GM03348 (cell line): ENCODE measurements around the gene CD8A.
A peak's percentile ranks its signal among the peaks of the same experiment; 100 is the strongest.

ENCODE experiments used
- DNase-seq: peaks from one replicate; pipeline ENCODE4 v3.0.0; 2012; ENCODE audit warnings: low spot score

Gene CD8A

GRCh38 chr2:86808315-86809161, 17.8 kb upstream of the CD8A start:
- peak; percentile 94 for DNase-seq

- DNase-seq = peak; percentile 40
These were observed 17.0 kb upstream of the CD8A start for GRCh38 chr2:86807468-86808275.

DNA sequence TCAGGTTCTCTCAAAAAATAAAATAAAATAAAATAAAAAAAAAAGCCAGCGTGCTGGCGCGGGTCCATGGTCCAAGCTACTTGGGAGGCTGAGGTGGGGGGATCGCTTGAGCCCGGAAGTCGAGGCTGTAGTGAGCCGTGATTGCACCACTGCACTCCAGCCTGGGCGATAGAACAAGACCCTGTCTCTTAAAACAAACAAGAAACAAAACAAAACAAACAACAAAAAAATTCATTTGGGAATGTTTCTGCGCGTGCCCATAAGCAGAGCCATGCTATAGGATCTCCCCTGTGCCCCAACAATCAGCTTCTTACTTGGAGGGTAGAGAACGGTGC, 16.4 kb upstream of the CD8A start:
- DNase-seq = no peak

DNA sequence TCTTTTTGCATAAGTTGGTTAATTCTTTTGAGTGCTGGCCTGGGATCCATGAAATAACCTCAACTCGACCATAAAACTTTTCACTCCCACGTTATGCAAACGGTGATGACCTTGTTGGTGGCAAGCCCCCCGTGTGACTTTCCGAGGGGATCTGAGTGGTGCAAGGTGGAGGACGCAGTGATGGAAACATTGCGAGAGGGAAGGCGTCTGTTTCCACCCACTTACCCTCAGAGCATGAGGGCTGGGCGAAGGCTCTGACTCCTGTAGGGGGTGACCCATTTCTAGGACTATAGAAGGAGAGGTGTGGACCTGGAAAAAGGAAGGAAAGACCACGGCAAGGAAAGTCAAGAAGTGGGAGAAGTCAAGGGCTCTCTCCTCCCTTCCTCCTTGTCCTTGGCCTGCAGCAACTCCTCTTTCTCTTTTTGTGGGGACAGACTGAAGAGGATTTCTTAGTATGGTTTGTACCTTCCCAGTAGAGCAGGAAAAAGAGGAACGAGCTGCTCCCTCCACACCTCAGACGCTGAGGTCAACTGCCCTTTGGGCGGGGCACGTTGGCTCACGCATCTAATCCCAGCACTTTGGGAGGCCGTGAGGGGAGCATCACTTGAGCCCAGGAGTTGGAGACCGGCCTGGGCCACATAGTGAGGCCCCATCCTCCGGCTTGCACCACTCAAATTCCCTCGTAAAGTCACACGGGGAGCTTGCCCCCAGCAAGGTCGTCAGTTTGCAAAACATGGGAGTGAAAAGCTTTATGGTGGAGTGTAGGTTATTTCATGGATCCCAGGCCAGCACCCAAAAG, 15.5 kb upstream of the CD8A start:
- DNase-seq = no peak

GRCh38 chr2:86800856-86801567, 10.3 kb upstream of the CD8A start:
- DNase-seq = no peak

DNA sequence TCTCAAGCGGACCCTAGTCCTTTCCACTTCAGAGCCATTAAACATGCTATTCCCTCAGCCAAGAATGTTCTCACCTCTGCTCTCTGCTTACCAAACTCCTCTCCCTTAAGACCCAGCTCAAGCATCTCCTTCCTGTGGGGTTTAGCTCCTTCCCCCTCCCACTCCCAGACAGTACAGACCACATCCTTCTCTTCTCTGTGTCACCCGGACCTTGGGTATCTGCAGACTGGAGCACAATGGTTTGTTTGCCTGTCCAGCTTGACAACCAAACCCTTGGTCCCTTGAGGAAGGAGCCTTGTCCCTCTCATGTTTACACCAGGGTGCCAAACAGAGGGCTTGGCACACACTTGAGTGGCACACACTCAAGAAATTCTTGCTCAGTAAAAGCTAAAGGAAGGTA, 4.1 kb upstream of the CD8A start:
- no peak for DNase-seq

GRCh38 chr2:86793752-86794151, 3.0 kb upstream of the CD8A start:
- no peak for DNase-seq

- DNase-seq = no peak
These were observed 860 bp upstream of the CD8A start for GRCh38 chr2:86791573-86791972.

DNA sequence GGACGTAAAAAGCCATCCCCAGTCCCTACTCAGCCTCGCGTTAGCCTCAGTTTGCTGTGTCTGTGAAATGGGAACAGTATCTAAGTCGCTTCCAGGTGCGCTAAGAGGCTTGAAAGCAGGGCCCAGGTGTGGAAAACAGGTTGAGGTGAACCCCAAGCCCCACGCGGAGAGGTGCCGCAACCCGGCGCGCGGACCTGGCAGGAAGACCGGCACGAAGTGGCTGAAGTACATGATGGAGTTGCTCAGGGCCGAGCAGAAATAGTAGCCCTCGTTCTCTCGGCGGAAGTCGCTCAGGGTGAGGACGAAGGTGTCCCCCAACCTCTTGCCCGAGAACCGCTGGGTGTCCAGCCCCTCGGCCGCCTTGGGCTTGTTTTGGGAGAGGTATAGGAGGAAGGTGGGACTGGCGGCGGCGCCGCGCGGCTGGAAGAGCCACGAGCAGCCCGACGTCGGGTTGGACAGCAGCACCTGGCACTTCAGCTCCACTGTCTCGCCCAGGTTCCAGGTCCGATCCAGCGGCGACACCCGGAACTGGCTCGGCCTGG, 508 bp downstream of the CD8A start:
- no peak for DNase-seq

DNA sequence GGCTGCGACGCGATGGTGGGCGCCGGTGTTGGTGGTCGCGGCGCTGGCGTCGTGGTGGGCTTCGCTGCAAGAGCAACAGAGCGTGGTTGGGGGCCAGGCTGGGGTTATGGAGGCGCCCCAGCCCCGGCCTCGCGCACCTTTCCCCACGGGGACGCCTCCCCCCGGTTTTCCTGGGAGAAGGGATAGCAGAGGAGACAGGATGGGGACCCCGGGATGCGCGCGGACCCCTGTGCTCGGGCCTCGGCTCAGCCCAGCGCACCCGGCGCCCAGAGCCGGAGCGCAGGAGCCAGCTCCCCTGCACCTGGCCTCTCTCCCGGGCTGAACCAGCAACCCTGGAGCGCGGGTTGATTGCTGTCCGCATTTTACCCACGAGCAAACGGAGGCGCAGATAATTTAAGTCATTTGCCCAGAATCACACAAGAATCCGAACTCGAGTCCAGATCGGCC, 1.0 kb downstream of the CD8A start:
- no peak for DNase-seq

DNA sequence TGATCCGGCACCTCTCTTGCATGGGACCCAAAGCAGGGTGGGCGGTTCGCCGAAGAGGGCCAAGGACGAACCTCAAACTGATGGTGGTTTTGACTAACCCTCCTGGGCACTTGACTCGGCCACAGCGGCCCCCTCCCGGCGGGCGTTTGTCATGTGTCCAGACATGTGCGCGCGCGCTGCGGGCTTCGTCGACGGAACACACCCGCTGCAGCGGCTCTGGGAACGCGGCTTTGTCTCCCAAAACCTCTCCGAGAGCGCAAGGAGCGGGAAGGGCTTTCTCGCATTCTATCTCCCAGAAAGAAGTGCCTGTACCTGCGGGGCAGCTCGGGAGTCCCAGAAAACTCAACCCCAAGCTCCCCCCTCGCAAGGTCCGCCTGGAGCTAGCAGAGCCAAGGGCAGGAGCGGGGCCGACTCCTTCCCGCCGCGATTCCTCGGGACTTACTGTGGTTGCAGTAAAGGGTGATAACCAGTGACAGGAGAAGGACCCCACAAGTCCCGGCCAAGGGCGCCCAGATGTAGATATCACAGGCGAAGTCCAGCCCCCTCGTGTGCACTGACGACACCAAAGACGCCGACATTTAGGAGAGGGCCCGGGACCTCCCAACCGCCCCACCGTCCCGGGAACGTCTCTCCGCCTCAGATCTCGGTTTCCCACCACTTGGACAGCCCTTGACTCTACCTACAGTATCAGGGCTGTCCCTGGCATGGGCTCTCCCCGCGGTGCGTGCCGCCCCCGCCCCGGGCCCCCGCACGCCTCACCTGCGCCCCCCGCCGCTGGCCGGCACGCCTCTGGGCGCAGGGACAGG, 1.6 kb downstream of the CD8A start:
- peak; percentile 15 for DNase-seq

- DNase-seq = no peak
These were observed 2.5 kb downstream of the CD8A start for GRCh38 chr2:86788165-86788564.

DNA sequence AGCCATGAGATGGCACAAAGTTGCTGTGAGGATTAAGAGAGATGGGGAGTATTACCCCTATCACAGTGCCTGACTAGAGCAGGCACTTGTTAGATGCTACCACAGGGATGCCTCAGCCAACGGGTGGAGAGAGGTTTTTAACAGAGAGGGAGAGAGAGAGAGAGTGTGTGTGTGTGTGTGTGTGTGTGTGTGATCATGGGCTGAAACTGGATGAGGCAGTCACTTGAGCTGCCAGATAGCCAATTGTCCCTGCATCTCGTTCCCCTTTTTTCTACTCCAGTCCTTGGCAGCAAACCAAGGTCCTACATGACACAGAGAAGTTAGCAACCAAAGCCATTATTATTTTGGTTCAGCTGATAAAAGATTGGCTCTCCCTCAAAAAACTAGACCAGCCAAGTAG, 3.0 kb downstream of the CD8A start:
- DNase-seq = no peak

DNA sequence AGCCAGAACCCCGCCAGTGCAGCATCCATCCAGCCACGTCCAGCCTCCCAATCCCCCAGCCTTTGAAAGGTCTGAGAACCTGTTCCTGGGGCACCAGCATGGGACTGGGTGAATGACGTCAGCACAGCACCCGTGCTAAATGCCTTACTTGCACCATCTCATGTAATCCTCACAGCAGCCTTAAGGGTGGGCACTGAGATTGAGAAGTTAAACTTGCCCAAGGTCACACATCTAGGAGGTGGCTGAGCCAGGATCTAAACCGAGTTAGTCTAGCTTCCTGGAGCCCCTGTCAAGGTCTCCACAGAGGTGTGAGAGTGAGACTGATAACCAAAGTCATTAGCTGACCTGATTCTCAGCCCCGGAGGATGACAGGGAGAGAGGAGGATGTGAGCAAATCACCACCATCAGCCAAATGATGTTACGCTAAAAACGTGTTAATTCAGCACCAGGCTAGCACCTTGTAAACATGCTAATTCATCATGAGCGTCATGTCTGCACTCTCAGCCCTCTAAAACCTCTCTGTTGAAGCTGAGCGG, 4.6 kb downstream of the CD8A start:
- DNase-seq = no peak

GRCh38 chr2:86785456-86785855, 5.3 kb downstream of the CD8A start:
- DNase-seq = no peak

- DNase-seq = no peak
These were observed 6.9 kb downstream of the CD8A start for GRCh38 chr2:86783615-86784339.

GRCh38 chr2:86782748-86783147, 8.0 kb downstream of the CD8A start:
- DNase-seq = no peak

DNA sequence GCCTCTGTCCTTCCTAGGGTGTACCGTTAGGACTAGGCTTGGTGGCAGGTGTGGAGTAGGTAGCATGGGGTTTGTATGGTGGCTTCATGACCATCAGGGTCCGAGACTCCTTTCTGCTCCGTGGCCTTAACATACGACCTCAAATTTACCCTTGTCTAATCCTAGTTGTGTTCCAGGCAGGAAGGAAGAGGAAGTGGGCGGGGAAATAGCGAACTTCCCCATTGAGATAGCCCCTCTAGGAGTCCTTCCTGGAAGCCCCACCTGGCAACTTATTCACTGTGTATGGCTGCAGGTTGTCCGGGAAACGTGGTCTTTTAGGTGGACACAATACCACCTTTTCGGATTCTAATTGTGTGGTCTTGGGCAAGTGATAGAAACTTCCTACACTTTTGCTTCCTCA, 9.3 kb downstream of the CD8A start:
- no peak for DNase-seq

GRCh38 chr2:86779971-86780370, 10.7 kb downstream of the CD8A start:
- DNase-seq = no peak

GRCh38 chr2:86778957-86779356, 11.8 kb downstream of the CD8A start:
- no peak for DNase-seq
